Adrenal gland (tissue), 5 donors: ENCODE measurements around the gene PRICKLE2.

ENCODE experiments used
- POLR2A ChIP-seq, 2 donors: fragments of 450-650 bp; IDR thresholded peaks; one replicate each; pipeline ENCODE4 v1.6.1; 2017; ENCODE audit warnings: antibody characterized with exemption in 2 of 2, mild to moderate bottlenecking in 2 of 2, moderate library complexity in 1 of 2
- TF ChIP-seq, protein P1 (sequence below), 6 experiments: fragments of 450-650 bp in 4 of 6; fragments of 200-600 bp in 2 of 6; sonication (generic) in 1 of 6; IDR thresholded peaks; 1 replicate in 5 of 6; 2 replicates in 1 of 6; pipeline versions ENCODE4 v1.5.1 to v1.8.0; 2016 to 2021; ENCODE audit warnings: antibody characterized with exemption in 6 of 6, mild to moderate bottlenecking in 2 of 6, moderate library complexity in 1 of 6
- donor health status: DM: no; HTN: no; CAD: no.

DNA sequence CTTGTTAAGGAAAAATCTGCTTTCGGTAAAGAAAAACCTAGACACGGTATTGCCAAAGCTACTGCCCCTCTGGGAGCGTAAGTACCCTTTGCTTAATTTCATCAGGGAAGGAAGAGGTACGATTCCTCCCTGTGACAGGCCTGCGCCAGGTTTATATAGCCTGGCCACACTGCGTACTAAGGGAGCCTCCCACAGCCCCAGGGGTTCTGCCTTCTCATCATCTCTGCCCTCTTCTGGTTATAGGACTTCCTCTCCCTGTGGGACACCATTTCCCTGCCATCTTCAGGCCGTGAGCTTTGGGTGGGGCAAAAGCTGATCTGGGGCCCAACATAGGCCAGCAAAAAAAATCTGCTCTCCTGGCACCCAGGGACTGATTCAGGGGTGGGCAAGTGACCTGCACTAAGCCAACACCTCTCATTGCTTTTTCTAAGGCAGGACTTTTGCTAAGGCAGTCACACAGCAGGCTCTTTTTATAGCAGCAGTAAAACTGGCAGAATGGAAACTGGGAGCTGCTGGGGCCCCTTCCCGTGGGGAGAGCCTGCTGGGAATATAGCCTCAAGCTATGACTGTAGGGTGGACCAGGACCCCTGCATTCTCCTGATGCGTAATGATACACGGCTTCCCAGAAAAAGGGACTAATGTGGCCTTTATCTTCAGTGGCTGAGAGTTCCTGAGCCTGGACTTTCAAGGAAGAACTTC is 76.2 kb downstream of the PRICKLE2 start:
- TF ChIP-seq POLR2A (IDR thresholded peaks at IDR 0.05): no peak
- TF ChIP-seq, protein P1, sequence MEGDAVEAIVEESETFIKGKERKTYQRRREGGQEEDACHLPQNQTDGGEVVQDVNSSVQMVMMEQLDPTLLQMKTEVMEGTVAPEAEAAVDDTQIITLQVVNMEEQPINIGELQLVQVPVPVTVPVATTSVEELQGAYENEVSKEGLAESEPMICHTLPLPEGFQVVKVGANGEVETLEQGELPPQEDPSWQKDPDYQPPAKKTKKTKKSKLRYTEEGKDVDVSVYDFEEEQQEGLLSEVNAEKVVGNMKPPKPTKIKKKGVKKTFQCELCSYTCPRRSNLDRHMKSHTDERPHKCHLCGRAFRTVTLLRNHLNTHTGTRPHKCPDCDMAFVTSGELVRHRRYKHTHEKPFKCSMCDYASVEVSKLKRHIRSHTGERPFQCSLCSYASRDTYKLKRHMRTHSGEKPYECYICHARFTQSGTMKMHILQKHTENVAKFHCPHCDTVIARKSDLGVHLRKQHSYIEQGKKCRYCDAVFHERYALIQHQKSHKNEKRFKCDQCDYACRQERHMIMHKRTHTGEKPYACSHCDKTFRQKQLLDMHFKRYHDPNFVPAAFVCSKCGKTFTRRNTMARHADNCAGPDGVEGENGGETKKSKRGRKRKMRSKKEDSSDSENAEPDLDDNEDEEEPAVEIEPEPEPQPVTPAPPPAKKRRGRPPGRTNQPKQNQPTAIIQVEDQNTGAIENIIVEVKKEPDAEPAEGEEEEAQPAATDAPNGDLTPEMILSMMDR (IDR thresholded peaks at IDR 0.05): no peak
